ENCODE measurements around the gene TRIP12.

The TRIP12 gene

DNA sequence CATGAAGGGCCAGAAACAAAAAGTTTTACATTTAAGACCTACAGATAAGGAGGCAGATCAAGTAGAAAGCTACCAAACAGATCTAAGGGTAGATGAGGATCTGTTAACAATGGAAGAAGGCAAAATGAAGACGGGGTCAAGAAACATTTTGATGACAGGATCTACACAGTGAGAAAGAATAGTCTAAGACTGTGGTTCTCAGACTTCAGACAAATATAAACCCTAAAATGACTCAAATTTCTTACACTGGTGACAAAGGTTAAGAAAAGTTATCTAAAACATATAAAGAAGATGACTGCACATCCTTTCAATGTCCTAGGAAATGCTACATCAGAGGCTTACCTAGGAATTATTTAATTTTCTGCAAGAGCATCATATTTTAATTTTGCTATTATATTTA, 34.4 kb downstream of the TRIP12 start:
- Histone ChIP-seq H3K4me3 (ENCODE audit: low read length) (no peak overlapping the region), H3K27me3 (ENCODE audit: control insufficient read depth, insufficient read depth, low read length) (no peaks in the 10 kb centered on the region), H3K36me3 (ENCODE audit: control insufficient read depth, insufficient read depth, low read length) (no peaks in the 10 kb centered on the region), H3K9me3 (ENCODE audit: control insufficient read depth, low read length) (no peaks in the 10 kb centered on the region), H3K9ac (ENCODE audit: low read length) (no peak overlapping the region), H3K4me1 (ENCODE audit: control insufficient read depth, insufficient read depth, low read length) (no peaks in the 10 kb centered on the region)

GRCh38 chr2:229884775-229885699, 36.8 kb downstream of the TRIP12 start:
- no peaks in the 10 kb centered on the region for H3K36me3 ChIP-seq (ENCODE audit: control insufficient read depth, insufficient read depth, low read length)
- no peaks in the 10 kb centered on the region for H3K4me1 ChIP-seq (ENCODE audit: control insufficient read depth, insufficient read depth, low read length)
- H3K9ac ChIP-seq (ENCODE audit: low read length), result no peak overlapping the region
- H3K9me3 ChIP-seq (ENCODE audit: control insufficient read depth, low read length), result no peaks in the 10 kb centered on the region
- H3K27me3 ChIP-seq (ENCODE audit: control insufficient read depth, insufficient read depth, low read length), result no peaks in the 10 kb centered on the region
- H3K4me3 ChIP-seq (ENCODE audit: low read length), result no peak overlapping the region

DNA sequence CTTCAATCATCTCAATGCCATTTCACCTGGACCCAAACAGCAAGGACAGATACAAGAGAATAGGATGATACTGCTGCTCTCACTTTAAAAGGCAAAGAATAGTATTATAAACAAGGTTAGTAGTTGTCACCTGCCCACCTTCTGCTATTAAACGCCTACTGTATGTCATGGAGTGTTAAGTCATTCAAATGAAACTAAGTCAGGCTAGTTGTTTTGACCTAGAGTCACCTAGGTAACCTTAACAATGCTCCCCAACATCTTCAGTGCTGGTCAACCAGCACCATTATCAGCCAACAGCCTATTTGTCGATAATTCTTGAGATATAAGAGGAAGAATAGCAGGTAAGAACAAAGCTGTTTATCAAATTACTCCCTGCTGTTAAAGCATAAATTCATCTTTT, 39.2 kb downstream of the TRIP12 start:
- H3K36me3 ChIP-seq (ENCODE audit: control insufficient read depth, insufficient read depth, low read length), result no peaks in the 10 kb centered on the region
- no peaks in the 10 kb centered on the region for H3K4me1 ChIP-seq (ENCODE audit: control insufficient read depth, insufficient read depth, low read length)
- no peak overlapping the region for H3K9ac ChIP-seq (ENCODE audit: low read length)
- H3K27me3 ChIP-seq (ENCODE audit: control insufficient read depth, insufficient read depth, low read length), result no peaks in the 10 kb centered on the region
- H3K4me3 ChIP-seq (ENCODE audit: low read length), result no peak overlapping the region
- H3K9me3 ChIP-seq (ENCODE audit: control insufficient read depth, low read length), result no peaks in the 10 kb centered on the region

DNA sequence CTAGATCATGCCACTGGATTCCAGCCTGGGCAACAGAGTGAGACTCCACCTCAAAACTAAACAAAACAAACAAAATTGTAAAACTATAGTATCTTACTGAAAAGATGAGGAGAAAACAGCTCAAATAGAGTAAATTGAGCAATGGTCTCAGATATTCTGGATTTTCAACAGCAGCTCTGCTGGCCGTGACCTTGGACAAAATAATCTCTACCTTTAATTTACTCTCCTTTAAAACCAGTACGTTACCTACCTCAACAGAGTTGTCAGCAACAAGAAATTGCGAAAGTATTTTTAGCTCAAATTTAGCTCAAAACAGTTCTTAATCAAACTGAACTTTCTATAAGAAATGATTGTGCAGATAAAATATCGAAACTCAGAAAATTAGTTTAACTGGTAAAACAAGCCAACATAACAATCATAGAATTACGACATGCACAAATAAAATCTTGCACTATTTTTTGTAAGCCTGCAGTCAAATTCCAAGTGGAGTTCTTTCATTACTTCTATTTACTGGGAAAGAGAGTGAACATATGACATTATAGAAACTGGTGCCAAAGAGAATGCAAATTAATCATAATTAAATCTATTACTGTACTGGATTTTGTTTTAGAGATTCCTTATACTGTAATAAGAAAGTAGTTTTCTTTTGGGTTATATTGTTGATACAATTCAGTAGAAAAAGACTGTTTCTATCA, 40.8 kb downstream of the TRIP12 start:
- H3K4me1 ChIP-seq (ENCODE audit: control insufficient read depth, insufficient read depth, low read length), result no peaks in the 10 kb centered on the region
- H3K9me3 ChIP-seq (ENCODE audit: control insufficient read depth, low read length), result no peaks in the 10 kb centered on the region
- no peak overlapping the region for H3K9ac ChIP-seq (ENCODE audit: low read length)
- no peaks in the 10 kb centered on the region for H3K36me3 ChIP-seq (ENCODE audit: control insufficient read depth, insufficient read depth, low read length)
- no peaks in the 10 kb centered on the region for H3K27me3 ChIP-seq (ENCODE audit: control insufficient read depth, insufficient read depth, low read length)
- no peak overlapping the region for H3K4me3 ChIP-seq (ENCODE audit: low read length)

GRCh38 chr2:229879191-229879950, 42.4 kb downstream of the TRIP12 start:
- no peaks in the 10 kb centered on the region for H3K36me3 ChIP-seq (ENCODE audit: control insufficient read depth, insufficient read depth, low read length)
- no peaks in the 10 kb centered on the region for H3K27me3 ChIP-seq (ENCODE audit: control insufficient read depth, insufficient read depth, low read length)
- H3K4me3 ChIP-seq (ENCODE audit: low read length), result no peak overlapping the region
- no peak overlapping the region for H3K9ac ChIP-seq (ENCODE audit: low read length)
- H3K9me3 ChIP-seq (ENCODE audit: control insufficient read depth, low read length), result no peaks in the 10 kb centered on the region
- no peaks in the 10 kb centered on the region for H3K4me1 ChIP-seq (ENCODE audit: control insufficient read depth, insufficient read depth, low read length)

DNA sequence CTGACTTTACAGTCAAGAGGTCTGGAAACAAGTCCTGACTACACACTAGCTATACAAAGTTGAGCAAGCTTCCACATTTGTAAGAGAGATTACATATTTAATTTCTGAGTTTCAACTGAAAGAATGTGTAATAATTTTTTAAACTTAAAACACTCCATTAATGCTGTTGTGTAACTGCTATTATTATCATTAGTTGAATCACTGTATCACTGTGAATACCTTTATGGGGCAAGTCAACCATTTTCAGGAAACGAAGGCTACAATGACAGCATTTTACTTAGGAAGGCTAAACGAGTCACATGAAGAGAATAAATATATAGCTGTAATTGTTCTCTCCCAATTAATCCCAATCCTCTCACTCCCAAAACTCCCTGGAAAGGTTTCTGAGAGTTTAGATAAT, 46.3 kb downstream of the TRIP12 start:
- no peaks in the 10 kb centered on the region for H3K4me1 ChIP-seq (ENCODE audit: control insufficient read depth, insufficient read depth, low read length)
- no peak overlapping the region for H3K4me3 ChIP-seq (ENCODE audit: low read length)
- no peaks in the 10 kb centered on the region for H3K27me3 ChIP-seq (ENCODE audit: control insufficient read depth, insufficient read depth, low read length)
- no peaks in the 10 kb centered on the region for H3K9me3 ChIP-seq (ENCODE audit: control insufficient read depth, low read length)
- H3K36me3 ChIP-seq (ENCODE audit: control insufficient read depth, insufficient read depth, low read length), result no peaks in the 10 kb centered on the region
- H3K9ac ChIP-seq (ENCODE audit: low read length), result no peak overlapping the region

DNA sequence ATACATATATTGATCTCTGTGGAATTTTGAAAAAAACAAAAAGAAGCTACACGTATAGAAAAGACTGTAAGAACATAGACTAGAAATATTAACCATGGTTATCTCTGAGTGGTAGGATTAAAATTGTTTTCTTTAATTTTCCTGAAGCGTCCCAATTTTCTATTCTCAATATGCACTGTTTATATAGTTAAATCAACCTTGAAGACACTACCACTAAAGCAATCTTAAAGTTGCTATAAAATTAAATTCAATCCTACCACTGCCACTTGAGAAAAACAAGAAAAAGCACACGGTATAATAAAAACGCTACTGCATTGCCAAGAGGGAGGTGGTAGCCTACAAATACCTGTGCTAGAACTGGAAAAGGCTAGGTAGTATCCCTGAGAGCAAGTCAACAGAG, 47.2 kb downstream of the TRIP12 start:
- no peaks in the 10 kb centered on the region for H3K27me3 ChIP-seq (ENCODE audit: control insufficient read depth, insufficient read depth, low read length)
- H3K4me3 ChIP-seq (ENCODE audit: low read length), result no peak overlapping the region
- H3K4me1 ChIP-seq (ENCODE audit: control insufficient read depth, insufficient read depth, low read length), result no peaks in the 10 kb centered on the region
- H3K9ac ChIP-seq (ENCODE audit: low read length), result no peak overlapping the region
- no peaks in the 10 kb centered on the region for H3K9me3 ChIP-seq (ENCODE audit: control insufficient read depth, low read length)
- H3K36me3 ChIP-seq (ENCODE audit: control insufficient read depth, insufficient read depth, low read length), result no peaks in the 10 kb centered on the region

DNA sequence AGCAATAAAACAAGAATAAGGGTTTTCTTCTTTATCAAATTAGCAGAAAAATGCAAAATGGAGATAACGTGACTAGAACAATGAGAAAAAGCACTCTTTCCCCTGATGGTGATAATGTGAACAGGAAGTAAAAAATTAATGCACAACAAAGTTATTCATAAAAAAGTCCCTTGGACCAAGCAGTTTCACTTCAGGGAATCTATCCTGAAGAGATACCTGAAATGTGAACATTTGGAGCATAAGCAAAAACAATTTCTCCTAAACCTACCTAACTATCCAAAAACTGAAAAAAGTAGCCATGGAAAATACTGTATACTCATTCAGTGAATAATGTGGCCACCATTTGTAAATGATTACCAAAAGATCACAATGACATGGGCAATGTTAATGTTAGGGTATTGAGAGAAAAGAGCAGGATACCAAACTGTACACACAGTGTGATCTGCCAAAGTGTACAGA, 48.7 kb downstream of the TRIP12 start:
- H3K36me3 ChIP-seq (ENCODE audit: control insufficient read depth, insufficient read depth, low read length), result no peaks in the 10 kb centered on the region
- H3K4me3 ChIP-seq (ENCODE audit: low read length), result no peak overlapping the region
- no peaks in the 10 kb centered on the region for H3K4me1 ChIP-seq (ENCODE audit: control insufficient read depth, insufficient read depth, low read length)
- H3K9me3 ChIP-seq (ENCODE audit: control insufficient read depth, low read length), result no peaks in the 10 kb centered on the region
- no peak overlapping the region for H3K9ac ChIP-seq (ENCODE audit: low read length)
- no peaks in the 10 kb centered on the region for H3K27me3 ChIP-seq (ENCODE audit: control insufficient read depth, insufficient read depth, low read length)

- Histone ChIP-seq H3K4me1 (ENCODE audit: control insufficient read depth, insufficient read depth, low read length) (no peaks in the 10 kb centered on the region), H3K9ac (ENCODE audit: low read length) (no peak overlapping the region), H3K9me3 (ENCODE audit: control insufficient read depth, low read length) (no peaks in the 10 kb centered on the region), H3K36me3 (ENCODE audit: control insufficient read depth, insufficient read depth, low read length) (no peaks in the 10 kb centered on the region), H3K4me3 (ENCODE audit: low read length) (no peak overlapping the region), H3K27me3 (ENCODE audit: control insufficient read depth, insufficient read depth, low read length) (no peaks in the 10 kb centered on the region)
Measured at GRCh38 chr2:229870903-229871656, 50.7 kb downstream of the TRIP12 start.

GRCh38 chr2:229869226-229869625, 52.6 kb downstream of the TRIP12 start:
- H3K4me1 ChIP-seq (ENCODE audit: control insufficient read depth, insufficient read depth, low read length), result no peaks in the 10 kb centered on the region
- H3K4me3 ChIP-seq (ENCODE audit: low read length), result no peak overlapping the region
- no peaks in the 10 kb centered on the region for H3K27me3 ChIP-seq (ENCODE audit: control insufficient read depth, insufficient read depth, low read length)
- no peaks in the 10 kb centered on the region for H3K9me3 ChIP-seq (ENCODE audit: control insufficient read depth, low read length)
- H3K9ac ChIP-seq (ENCODE audit: low read length), result no peak overlapping the region
- H3K36me3 ChIP-seq (ENCODE audit: control insufficient read depth, insufficient read depth, low read length), result no peaks in the 10 kb centered on the region

DNA sequence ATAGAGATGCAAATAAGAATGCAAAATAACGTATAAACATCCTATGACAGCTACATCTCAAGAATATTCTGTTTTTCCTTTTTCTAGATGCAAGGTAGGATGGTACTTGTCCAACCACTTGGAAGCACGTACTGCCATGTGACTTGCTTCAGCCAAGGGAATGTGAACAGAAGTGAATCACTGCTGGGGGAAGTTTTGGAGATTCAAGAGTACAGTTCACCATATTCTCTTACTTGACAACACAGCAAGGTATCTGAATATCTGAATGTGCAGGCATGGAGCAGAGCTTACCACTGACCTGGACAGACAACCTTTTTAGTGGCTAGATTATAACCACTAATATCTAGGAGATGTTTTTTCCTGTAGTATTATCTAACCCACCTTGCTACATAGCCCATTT, 53.0 kb downstream of the TRIP12 start:
- no peak overlapping the region for H3K4me3 ChIP-seq (ENCODE audit: low read length)
- no peaks in the 10 kb centered on the region for H3K4me1 ChIP-seq (ENCODE audit: control insufficient read depth, insufficient read depth, low read length)
- H3K27me3 ChIP-seq (ENCODE audit: control insufficient read depth, insufficient read depth, low read length), result no peaks in the 10 kb centered on the region
- no peaks in the 10 kb centered on the region for H3K36me3 ChIP-seq (ENCODE audit: control insufficient read depth, insufficient read depth, low read length)
- no peaks in the 10 kb centered on the region for H3K9me3 ChIP-seq (ENCODE audit: control insufficient read depth, low read length)
- H3K9ac ChIP-seq (ENCODE audit: low read length), result no peak overlapping the region

Data from mucosa of stomach (tissue), 1 donor.